ENCODE data around the gene RPS6KA4.

- TF ChIP-seq CTCF (IDR thresholded peaks at IDR 0.05 in 8 of 11, conservative IDR thresholded peaks at IDR 0.05 in 3 of 11) = peak in 2 of 11 experiments; percentile 17 to 21
- TF ChIP-seq POLR2A (IDR thresholded peaks at IDR 0.05) = no peak
Observed at GRCh38 chr11:64359712-64360445, 917 bp downstream of the RPS6KA4 start.
